Globus pallidus (tissue), 1 donor: Measurements from ENCODE around the gene SHISAL2A.

ENCODE experiments used
- DNase-seq: peaks from one replicate; pipeline ENCODE4 v3.0.0-alpha.2; 2015; ENCODE audit warnings: low spot score

The SHISAL2A gene

GRCh38 chr1:52621950-52622349 is 11.0 kb upstream of the SHISAL2A start:
- DNase-seq = no peak

GRCh38 chr1:52623812-52624211 is 9.2 kb upstream of the SHISAL2A start:
- DNase-seq = no peak

GRCh38 chr1:52627028-52627427 is 5.9 kb upstream of the SHISAL2A start:
- DNase-seq = no peak

- no peak for DNase-seq
These were observed 4.2 kb upstream of the SHISAL2A start for GRCh38 chr1:52628614-52629324.

GRCh38 chr1:52629325-52629643 is 3.7 kb upstream of the SHISAL2A start:
- DNase-seq = peak; percentile 73

- DNase-seq = no peak
These were observed 3.3 kb upstream of the SHISAL2A start for GRCh38 chr1:52629667-52630066.

- DNase-seq = no peak
These were observed 1.1 kb upstream of the SHISAL2A start for GRCh38 chr1:52631759-52632331.

GRCh38 chr1:52633291-52633754 is 355 bp downstream of the SHISAL2A start:
- DNase-seq = no peak

GRCh38 chr1:52634111-52634510 is 1.1 kb downstream of the SHISAL2A start:
- DNase-seq = no peak

GRCh38 chr1:52635321-52636089 is 2.5 kb downstream of the SHISAL2A start:
- no peak for DNase-seq

- DNase-seq = no peak
These were observed 4.0 kb downstream of the SHISAL2A start for GRCh38 chr1:52636721-52637695.

GRCh38 chr1:52637946-52638345 is 5.0 kb downstream of the SHISAL2A start:
- DNase-seq = no peak

GRCh38 chr1:52640697-52641096 is 7.7 kb downstream of the SHISAL2A start:
- no peak for DNase-seq

GRCh38 chr1:52641307-52641706 is 8.3 kb downstream of the SHISAL2A start:
- no peak for DNase-seq

- DNase-seq = no peak
These were observed 12.3 kb downstream of the SHISAL2A start for GRCh38 chr1:52645261-52645660.

- DNase-seq = no peak
These were observed 18.9 kb downstream of the SHISAL2A start for GRCh38 chr1:52651904-52652303.

GRCh38 chr1:52653207-52653849 is 20.4 kb downstream of the SHISAL2A start:
- no peak for DNase-seq

- DNase-seq = no peak
These were observed 21.1 kb downstream of the SHISAL2A start for GRCh38 chr1:52654063-52654462.

- no peak for DNase-seq
These were observed 24.7 kb downstream of the SHISAL2A start for GRCh38 chr1:52657702-52658101.

- DNase-seq = no peak
These were observed 25.8 kb downstream of the SHISAL2A start for GRCh38 chr1:52658795-52659194.

- DNase-seq = no peak
These were observed 26.4 kb downstream of the SHISAL2A start for GRCh38 chr1:52659356-52659755.
